Measurements from ENCODE around the gene TRIM63. TPM values are rescaled to one million over a fixed set of nuclear protein-coding genes. Genes with fewer than 3 reads are reported as not detected.

Gene TRIM63
- total RNA-seq, 6 donors from 2014 or later: 0.26 to 0.61 (median 0.34) TPM; not detected in 3

DNA sequence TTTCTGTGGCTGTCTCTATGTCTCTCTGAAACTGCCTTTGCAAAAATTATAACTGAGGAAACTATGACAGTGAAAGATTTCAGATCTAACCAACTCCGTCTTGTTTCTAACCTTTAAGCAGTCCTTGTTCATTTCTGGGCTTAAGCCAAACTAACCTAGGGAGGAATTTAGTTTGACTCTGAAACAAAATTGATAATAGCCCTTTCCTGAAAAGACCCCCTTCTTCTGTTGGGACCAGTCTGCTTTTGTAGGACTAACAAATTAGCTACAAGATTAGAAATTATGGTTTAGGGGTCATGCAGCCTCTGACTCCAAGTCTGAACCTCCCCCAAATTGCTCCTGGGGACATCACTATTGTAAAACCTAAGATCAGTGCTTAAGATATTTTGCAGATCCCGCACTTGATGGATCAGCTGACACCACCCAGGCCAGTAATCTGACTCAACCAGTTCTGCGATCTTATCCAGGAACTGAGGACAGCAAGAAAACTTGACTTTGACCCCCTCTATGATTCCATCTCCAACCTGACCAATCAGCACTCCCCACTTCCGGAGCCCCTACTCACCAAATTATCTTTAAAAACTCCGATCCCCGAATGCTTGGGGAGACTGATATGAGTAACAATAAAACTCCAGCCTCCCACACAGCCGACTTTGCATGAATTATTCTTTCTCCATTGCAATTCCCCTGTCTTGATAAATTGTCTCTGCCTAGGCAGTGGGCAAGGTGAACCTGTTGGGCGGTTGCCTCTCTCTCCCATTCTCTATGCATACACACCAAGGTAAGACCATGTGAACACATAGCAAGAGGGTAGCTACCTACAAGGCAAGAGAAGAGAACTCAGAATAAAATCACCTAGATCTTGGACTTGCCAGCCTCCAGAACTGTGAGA, 11.1 kb upstream of the TRIM63 start:
- DNase-seq: no peak
- ATAC-seq (ENCODE audit: low FRiP score in 2 of 2): no peak
- no peak overlapping the region for H3K4me3 ChIP-seq
- no peaks in the 10 kb centered on the region for H3K27me3 ChIP-seq
- TF ChIP-seq, protein P1, sequence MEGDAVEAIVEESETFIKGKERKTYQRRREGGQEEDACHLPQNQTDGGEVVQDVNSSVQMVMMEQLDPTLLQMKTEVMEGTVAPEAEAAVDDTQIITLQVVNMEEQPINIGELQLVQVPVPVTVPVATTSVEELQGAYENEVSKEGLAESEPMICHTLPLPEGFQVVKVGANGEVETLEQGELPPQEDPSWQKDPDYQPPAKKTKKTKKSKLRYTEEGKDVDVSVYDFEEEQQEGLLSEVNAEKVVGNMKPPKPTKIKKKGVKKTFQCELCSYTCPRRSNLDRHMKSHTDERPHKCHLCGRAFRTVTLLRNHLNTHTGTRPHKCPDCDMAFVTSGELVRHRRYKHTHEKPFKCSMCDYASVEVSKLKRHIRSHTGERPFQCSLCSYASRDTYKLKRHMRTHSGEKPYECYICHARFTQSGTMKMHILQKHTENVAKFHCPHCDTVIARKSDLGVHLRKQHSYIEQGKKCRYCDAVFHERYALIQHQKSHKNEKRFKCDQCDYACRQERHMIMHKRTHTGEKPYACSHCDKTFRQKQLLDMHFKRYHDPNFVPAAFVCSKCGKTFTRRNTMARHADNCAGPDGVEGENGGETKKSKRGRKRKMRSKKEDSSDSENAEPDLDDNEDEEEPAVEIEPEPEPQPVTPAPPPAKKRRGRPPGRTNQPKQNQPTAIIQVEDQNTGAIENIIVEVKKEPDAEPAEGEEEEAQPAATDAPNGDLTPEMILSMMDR (IDR thresholded peaks at IDR 0.05): no peak
- TF ChIP-seq EP300 (IDR thresholded peaks at IDR 0.05) (no peak), POLR2A (IDR thresholded peaks at IDR 0.05) (no peak), POLR2AphosphoS5 (IDR thresholded peaks at IDR 0.05) (no peak)
- no peaks in the 10 kb centered on the region for H3K9me3 ChIP-seq
- WGBS, 2 donors: 65 to 68% methylated on average over 8 of the region's 8 CpGs
- H3K36me3 ChIP-seq: no peaks in the 10 kb centered on the region
- H3K4me1 ChIP-seq: peaks cover 0 to 13% (median 3%) of the 10 kb centered on the region in 4 donors
- no peak overlapping the region for H3K27ac ChIP-seq

DNA sequence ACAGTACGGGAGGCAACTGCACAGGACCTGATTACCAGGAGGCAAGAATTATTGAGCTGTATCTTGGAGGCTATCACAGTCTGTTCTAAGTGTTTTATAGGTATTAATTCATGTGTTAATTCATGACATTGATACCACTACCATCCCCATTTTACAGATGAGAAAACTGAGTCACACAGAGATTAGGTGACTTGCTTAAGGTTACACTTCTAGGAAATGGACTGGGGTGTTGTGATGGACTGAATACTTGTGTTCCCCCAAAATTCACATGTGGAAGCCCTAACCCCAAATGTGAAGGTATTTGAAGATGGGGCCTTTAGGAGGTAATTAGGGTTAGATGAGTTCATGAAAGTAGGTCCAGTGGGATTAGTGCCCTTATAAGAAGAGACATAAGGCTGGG, 10.1 kb upstream of the TRIM63 start:
- WGBS, 2 donors: 96 to 100% methylated on average over 1 of the region's 1 CpG
- H3K36me3 ChIP-seq: no peaks in the 10 kb centered on the region
- no peak overlapping the region for H3K4me3 ChIP-seq
- no peak overlapping the region for H3K27ac ChIP-seq
- H3K4me1 ChIP-seq: peaks cover 0 to 13% (median 3%) of the 10 kb centered on the region in 4 donors
- ATAC-seq (ENCODE audit: low FRiP score in 2 of 2): no peak
- no peak for DNase-seq
- H3K9me3 ChIP-seq: no peaks in the 10 kb centered on the region
- TF ChIP-seq, protein P1 (IDR thresholded peaks at IDR 0.05): no peak
- no peaks in the 10 kb centered on the region for H3K27me3 ChIP-seq

DNA sequence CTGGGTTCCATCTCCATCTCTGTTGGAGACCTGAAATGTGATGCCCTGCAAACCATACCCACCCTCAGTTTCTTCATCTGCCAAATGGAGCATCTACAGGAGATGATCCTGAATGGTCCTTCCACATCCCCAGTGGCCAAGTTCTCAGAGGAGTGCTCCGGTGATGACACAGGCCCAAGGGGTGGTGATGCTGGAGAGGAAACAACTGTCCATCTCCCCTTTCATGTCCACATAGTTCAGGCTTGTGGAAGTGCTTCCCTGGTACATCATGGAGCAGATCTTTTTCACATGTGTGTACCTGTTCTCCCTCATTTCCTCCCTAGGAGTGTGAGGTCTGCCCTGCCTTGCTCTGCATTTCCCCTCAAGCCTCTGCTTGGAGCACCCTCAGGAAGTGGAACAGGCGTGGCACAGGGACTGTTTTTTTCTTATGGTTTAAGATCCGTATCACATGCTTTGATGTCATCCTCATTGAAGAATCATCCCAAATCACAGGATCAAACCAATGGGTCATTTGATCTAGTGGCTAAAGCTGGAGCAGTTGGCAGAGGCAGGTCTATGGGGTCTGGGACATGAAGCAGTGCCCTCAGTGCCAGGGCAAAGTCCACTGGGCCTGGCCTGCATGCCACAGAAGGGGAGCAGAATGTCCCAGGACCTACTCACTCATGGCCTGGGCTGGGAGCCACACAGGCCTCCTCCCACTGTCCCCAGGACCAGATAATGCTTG, 8.2 kb upstream of the TRIM63 start:
- 55 to 62% methylated on average over 3 of the region's 3 CpGs for WGBS, 2 donors
- no peaks in the 10 kb centered on the region for H3K27me3 ChIP-seq
- no peak overlapping the region for H3K4me3 ChIP-seq
- TF ChIP-seq POLR2AphosphoS5 (IDR thresholded peaks at IDR 0.05): peak in 1 of 2 donors; percentile 14
- no peak for TF ChIP-seq POLR2A (IDR thresholded peaks at IDR 0.05)
- TF ChIP-seq EP300 (IDR thresholded peaks at IDR 0.05): no peak
- no peaks in the 10 kb centered on the region for H3K9me3 ChIP-seq
- H3K27ac ChIP-seq: no peak overlapping the region
- peaks cover 0 to 12% (median 3%) of the 10 kb centered on the region in 4 donors for H3K4me1 ChIP-seq
- no peaks in the 10 kb centered on the region for H3K36me3 ChIP-seq
- DNase-seq: no peak
- peak in 1 of 2 donors; percentile 54 for ATAC-seq (ENCODE audit: low FRiP score in 2 of 2)

DNA sequence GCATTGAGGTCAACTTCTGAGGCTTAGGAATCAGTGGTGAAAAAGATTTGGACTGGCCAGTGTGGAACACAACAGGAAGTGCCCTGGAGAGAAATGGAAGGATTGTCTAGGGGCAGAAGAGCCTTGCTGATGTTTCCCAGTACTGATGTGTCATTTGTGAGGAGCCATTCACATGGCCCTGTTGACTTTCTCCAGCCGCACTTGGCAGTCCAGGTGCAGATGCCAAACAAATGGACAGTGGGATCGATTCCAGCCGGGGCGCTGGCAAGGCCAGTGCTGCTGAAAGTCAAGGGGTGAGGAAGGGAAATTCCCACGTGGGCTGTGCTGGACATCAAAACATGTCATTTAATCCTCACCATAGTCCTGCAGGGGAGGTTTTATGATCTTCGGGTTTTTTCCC, 4.9 kb upstream of the TRIM63 start:
- 53 to 55% methylated on average over 6 of the region's 6 CpGs for WGBS, 2 donors
- Histone ChIP-seq H3K27me3 (no peaks in the 10 kb centered on the region), H3K36me3 (no peaks in the 10 kb centered on the region), H3K4me1 (peaks cover 0 to 3% (median 0%) of the 10 kb centered on the region in 4 donors), H3K9me3 (no peaks in the 10 kb centered on the region), H3K27ac (no peak overlapping the region), H3K4me3 (no peak overlapping the region)
- no peak for ATAC-seq (ENCODE audit: low FRiP score in 2 of 2)
- TF ChIP-seq POLR2A (IDR thresholded peaks at IDR 0.05) (no peak), EP300 (IDR thresholded peaks at IDR 0.05) (no peak), POLR2AphosphoS5 (IDR thresholded peaks at IDR 0.05) (no peak)
- TF ChIP-seq, protein P1 (IDR thresholded peaks at IDR 0.05): no peak
- DNase-seq: no peak

- H3K4me1 ChIP-seq: peaks cover 0 to 3% (median 0%) of the 10 kb centered on the region in 4 donors
- H3K27ac ChIP-seq: no peak overlapping the region
- no peaks in the 10 kb centered on the region for H3K36me3 ChIP-seq
- no peak for TF ChIP-seq EP300 (IDR thresholded peaks at IDR 0.05)
- no peak for TF ChIP-seq POLR2A (IDR thresholded peaks at IDR 0.05)
- TF ChIP-seq, protein P1 (IDR thresholded peaks at IDR 0.05): no peak
- TF ChIP-seq POLR2AphosphoS5 (IDR thresholded peaks at IDR 0.05): no peak
- WGBS, 2 donors: 95 to 96% methylated on average over 6 of the region's 6 CpGs
- ATAC-seq (ENCODE audit: low FRiP score in 2 of 2) (no peak), DNase-seq (no peak)
- H3K4me3 ChIP-seq: no peak overlapping the region
- no peaks in the 10 kb centered on the region for H3K27me3 ChIP-seq
- no peaks in the 10 kb centered on the region for H3K9me3 ChIP-seq
Observed at GRCh38 chr1:26070963-26071342, 3.5 kb upstream of the TRIM63 start.

All from upper lobe of left lung (tissue), 6 donors.